GM10266 (cell line): ENCODE data around the gene ZMIZ1.

Experiments
- DNase-seq: peaks from one replicate; pipeline ENCODE4 v3.0.0; 2012; ENCODE audit errors: extremely low spot score
- CTCF ChIP-seq: IDR thresholded peaks from 2 replicates; pipeline ENCODE4 v1.5.1; 2012; ENCODE audit warnings: mild to moderate bottlenecking, low read depth; ENCODE audit not compliant: control insufficient read depth, insufficient read depth; ENCODE audit errors: missing control alignments

The ZMIZ1 gene

GRCh38 chr10:79158004-79158340, 89.2 kb downstream of the ZMIZ1 start:
- TF ChIP-seq CTCF, result no peak
- no peak for DNase-seq

- DNase-seq, result no peak
- TF ChIP-seq CTCF, result no peak
These were observed 89.8 kb downstream of the ZMIZ1 start for GRCh38 chr10:79158402-79159097.

- no peak for TF ChIP-seq CTCF
- DNase-seq, result no peak
These were observed 90.4 kb downstream of the ZMIZ1 start for GRCh38 chr10:79159141-79159651.

- no peak for DNase-seq
- no peak for TF ChIP-seq CTCF
These were observed 91.0 kb downstream of the ZMIZ1 start for GRCh38 chr10:79159785-79160184.

- no peak for DNase-seq
- TF ChIP-seq CTCF, result no peak
These were observed 91.4 kb downstream of the ZMIZ1 start for GRCh38 chr10:79160191-79160590.

- no peak for DNase-seq
- TF ChIP-seq CTCF, result no peak
These were observed 92.8 kb downstream of the ZMIZ1 start for GRCh38 chr10:79161557-79161956.

GRCh38 chr10:79162022-79162421, 93.3 kb downstream of the ZMIZ1 start:
- no peak for TF ChIP-seq CTCF
- no peak for DNase-seq
